HG03460 (cell line): Measurements from ENCODE around the gene PIR.

Experiments used
- ATAC-seq: cut with Tn5 transposase; IDR thresholded peaks from one replicate; pipeline ENCODE4 v1.9.1; 2021; ENCODE audit not compliant: unreplicated experiment

PIR gene

DNA sequence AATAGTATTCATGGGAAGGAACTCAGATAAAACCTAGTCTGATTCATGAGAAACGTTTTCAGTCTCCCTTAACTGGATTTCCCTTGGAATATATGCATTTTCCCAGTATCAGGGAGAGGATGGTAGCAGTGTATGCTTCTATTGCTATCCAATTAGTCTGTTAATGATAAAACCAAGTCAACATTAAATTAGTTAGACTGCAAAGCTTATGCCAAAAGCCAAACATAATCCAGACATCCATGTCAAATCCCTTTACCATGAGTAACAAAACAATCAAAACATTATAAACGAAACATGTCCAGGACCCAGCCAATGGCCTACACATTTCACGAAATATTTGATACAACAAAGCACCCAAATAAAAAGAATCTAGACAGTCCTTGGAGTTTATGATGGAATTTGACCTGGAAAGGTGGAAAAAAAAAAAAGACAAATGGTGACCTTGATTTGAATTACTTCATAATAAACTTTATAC, 74.4 kb downstream of the PIR start:
- ATAC-seq: no peak

DNA sequence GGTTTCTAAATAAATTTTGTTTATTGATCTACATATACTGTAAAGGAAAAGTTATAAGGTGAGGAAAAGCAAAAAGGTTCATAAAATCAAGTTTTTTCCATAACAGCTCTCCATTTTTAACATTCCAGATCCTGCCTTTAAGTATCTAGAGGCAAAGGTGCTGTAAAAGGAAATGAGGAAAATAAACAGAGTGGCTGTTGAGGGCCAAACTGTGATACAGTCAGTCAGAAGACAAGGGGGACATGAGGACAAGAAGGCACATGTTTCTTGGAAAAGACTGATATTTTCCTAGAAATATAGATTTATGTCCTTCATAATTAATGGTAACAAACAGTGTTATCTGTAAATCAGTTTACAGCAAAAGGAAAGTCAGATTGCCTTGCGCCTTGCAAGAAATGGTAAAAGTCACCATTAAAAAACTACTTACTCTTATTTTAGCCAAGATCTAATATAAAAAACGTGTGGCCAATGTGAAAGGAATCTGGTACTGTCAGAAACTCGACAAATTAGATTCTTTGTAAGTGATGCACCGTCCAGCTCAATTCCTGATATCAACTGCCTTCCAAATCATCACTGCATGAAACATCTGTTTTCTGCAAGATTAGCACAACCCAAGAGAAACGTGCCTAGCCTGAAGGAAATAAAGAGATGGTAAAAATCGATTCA, 75.0 kb downstream of the PIR start:
- ATAC-seq: no peak

DNA sequence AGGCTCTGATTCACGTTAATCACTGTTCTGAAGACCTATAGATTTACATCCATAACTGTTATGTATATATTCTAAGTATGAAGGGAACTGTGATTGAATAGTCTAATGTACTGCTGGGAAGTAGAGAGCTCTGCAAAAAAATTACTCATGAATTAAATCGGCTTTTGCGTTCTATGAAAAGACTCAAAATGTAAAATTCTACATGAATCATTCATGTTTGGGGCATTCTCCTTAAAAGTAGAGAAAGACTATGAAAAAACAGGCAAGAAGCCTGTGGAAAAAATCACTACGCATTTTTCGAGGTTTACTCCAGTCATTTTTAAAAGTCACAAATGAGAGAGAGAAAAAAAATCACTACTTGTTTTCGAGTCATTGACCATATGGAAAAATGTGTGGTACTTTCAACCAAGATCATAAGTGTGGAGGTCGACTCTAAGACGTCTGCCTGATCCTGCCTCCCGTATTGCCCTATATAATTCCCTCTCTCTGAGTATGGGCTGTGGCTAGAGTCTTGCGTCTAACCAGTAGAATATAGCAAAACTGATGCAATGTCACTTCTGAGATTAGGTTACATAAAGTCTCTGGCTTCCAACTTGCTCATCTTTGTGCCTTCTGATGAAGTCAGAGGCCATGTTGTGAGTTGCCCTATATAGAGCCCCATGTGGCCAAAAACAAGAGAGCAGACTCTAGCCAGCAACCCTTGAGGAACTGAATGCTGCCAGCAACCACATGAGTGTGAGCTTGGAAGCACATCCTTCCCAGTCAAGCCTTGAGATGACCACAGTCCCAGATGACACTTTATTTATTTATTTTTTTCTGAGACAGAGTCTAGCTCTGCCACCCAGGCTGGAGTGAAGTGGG, 76.8 kb downstream of the PIR start:
- ATAC-seq: no peak

DNA sequence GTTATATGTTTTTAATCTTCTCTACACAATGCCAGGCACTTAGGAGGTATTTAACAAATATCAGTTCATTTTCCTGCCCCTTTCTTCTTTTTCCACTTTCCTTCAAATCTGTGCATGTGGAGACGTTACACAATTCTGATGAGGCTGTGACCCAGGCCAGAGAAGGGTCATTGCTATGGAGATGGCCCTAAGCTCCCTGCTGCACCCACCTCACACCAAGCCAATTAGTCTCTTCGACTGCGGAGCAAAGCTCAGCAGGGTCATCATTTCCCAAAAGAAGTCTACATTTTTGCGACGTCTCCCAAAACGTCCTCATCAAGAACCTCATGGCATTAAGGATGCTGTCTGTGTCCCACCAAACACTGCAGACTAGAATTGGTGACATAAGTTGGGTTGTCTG, 80.0 kb downstream of the PIR start:
- no peak for ATAC-seq

GRCh38 chrX:15410947-15411346, 82.2 kb downstream of the PIR start:
- ATAC-seq: no peak

- no peak for ATAC-seq
Observed at GRCh38 chrX:15410430-15410829, 82.7 kb downstream of the PIR start.

DNA sequence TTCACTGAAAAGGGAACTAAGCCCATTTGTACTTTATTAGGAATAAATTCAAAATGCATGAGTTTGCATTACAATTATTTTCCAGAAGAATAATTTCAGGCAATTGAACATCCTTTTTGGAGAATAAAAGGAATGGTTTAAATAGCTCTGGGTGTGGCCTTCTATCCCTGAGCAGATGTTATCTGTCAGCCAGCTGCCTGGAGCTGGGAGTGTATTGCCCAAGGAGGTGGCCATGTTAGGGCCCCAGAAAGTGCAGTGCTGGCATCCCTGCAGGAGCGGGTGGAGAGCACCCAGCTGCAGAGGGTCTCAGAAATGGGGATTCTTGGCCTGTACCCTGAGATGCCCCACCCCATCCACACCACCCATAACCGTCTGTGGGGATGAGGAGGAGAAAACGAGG, 87.3 kb downstream of the PIR start:
- no peak for ATAC-seq

- no peak for ATAC-seq
Observed at GRCh38 chrX:15404401-15405096, 88.6 kb downstream of the PIR start.

GRCh38 chrX:15401378-15401777, 91.8 kb downstream of the PIR start:
- no peak for ATAC-seq

DNA sequence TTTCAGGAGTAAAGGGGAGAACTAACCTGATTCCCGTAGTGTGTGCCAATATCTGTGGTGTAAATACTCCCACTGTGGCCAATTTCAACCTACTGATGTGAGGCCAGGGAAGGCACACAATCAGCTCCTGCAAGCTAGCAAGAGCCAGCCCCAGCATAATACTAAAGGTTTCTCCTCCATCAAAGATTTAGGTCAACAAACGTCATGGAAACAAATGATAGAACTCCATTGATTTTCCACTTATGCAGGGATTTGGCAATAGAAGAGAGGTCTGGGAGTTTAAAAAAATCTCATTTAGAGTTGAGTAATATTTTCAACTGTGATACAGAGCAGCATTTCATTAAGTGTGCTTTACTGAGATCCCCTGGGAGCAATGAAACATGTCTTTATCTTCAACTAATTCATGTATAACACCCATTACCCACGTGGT, 93.2 kb downstream of the PIR start:
- no peak for ATAC-seq

DNA sequence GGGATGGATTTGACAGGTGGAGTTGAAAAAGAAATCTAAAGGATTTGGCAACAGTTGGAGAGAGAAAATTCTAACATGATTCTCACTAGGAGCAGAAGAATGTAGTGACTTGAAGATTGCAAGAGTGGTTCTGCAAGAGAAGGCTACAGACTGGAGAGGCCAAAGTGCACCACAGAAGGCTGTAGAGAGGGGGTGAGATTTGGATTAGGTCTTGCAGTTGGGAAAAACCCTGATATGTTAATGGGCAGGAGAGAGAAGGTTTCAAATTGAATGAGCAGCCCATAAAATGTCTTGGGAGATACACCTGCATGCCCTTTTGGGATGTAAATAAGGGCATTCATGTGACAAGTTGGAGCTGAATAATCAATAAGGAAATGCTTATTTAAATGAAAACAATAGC, 94.3 kb downstream of the PIR start:
- ATAC-seq: no peak

- no peak for ATAC-seq
Observed at GRCh38 chrX:15395789-15396188, 97.3 kb downstream of the PIR start.

- ATAC-seq: no peak
Observed at GRCh38 chrX:15391850-15392249, 101.3 kb downstream of the PIR start.

DNA sequence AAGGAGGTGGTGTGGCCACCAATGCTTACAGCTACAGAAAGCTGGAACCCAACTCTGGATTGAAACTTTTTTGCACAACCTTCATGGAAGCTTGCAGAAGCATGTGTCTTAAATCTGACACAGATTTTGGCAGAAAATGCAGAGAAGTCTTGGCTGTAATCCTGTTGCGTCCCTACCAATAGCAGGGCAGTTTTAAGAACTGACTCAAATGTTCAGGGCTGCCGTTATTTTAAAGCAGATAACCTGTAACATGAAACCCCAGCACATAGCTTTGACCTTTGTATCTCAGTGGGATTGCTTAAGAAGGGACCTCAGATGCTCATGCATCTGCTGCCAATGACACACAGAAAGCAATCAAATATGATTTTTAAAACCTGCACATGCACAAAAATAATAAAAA, 108.8 kb downstream of the PIR start, which contains the start of gene VEGFD:
Gene VEGFD (minus strand): TSS at position 110 of the 400 bp plus-strand sequence. CDS start 467 bp downstream, outside the sequence.
- no peak for ATAC-seq

DNA sequence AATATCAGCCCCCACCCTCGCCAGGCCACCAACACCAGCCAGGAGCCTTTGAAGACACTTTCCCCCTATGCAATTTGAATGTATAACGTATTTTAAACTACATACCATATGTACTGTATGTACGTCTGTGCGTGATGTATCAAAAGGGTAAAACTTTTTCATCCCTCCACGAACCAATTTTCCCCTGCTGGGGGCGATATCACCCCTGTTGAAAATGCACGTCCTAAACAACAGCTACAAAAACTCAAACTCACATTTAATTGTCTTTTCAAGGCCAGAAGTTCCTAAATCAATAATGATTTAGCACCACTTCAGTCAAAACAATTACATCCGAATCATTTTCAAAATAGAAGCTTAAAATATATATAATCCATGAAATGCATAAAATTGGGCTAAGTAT, 110.3 kb downstream of the PIR start:
- no peak for ATAC-seq

DNA sequence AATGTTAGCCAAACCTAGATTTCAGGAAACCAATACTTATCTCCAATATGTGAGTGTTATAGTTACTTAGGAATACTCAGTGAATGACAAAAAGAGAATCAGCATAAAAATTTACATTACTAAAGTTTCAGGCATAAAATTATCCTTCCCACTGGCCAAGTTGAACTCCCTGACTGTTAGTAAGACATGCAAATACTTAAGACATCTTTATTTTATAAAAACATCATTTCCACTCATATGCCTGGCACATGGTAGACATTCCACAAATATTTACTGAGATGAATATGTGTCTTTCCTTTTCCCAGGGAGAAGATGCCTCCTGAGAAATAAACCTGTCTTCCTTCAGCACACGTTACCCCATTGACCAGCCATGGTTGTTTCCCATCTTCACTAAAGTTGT, 116.2 kb downstream of the PIR start:
- no peak for ATAC-seq

DNA sequence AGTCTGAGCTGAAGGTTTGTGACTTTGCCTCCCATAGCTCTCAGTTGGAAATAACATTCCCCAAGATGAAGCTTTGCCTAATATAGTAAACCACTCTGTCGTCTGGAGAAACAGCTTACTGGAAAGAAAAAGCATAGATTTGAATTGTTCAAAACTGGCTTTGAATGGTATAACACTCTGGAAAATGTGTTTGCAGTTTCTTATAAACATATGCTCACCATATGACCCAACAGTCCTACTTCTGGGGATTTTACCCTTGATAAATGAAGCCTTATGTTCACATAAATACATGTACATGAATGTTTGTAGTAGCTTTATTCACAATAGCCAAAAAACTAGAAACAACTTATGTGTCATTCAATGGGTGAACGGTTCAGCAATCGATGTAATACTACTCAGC, 119.2 kb downstream of the PIR start:
- no peak for ATAC-seq

DNA sequence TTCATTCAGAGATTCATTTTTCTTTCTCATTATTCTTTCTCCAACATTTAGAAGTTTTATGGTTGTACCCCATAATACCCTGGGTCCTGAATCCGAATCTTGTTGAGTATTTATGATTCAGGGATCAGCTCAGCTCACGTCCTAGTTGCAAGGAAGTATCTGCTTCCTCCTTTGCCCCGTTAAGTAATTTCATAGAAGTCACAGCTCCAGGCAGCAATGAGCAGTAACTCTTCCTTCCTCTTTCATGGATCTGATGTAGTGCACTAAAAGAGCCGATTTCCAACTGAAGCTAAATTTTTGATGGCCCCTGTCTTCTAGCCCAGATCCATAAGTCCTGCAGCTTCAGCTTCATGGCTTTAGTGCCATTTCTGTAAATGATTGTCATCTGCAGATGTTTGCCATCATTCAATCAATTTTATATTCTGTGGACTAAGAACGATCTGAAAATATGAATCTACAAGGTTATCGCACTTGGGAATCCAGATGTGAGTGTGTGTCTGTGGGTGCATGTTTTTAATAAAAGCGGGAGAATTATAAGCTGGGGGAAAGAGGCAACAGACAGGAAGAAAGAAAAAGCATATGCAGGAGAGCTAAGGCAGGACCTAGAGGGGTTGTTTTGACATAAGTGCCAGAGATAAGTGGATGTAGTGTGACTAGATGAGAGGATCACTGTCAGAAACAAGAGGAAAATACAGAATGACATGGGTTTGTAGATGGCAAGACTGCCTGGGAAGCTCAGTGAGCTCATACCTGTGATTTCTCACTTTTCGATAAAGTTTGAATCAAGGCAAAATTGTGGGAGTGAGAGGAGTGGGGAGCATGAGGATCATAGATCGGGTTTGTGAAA, 126.4 kb downstream of the PIR start:
- ATAC-seq: no peak

DNA sequence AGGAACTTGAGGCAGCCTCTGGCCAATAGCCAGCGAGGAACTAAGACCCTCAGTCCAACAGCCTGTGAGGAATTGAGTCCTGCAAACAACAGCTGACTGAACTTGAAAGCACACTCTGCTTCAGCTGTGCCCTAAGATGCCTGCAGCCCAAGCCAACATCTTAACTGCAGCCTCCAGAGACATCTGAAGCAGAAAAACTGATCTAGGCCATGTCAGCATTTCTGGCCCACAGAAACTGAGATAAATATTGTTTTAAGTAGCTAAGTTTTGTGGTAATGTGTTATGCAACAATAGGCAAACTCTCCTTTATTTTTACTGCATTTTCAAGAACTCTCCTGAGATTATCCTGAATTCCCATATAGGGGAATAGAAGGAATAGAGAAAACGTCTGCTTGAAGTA, 133.4 kb downstream of the PIR start:
- no peak for ATAC-seq

- ATAC-seq: no peak
Observed at GRCh38 chrX:15358533-15358932, 134.6 kb downstream of the PIR start.

GRCh38 chrX:15356444-15356843, 136.7 kb downstream of the PIR start:
- ATAC-seq: no peak
